HEK293T (cell line): ENCODE results near the gene GABRA5.
"Not testable (repeated sequence)": the region's sequence is repeated elsewhere in the genome, so short reads cannot be mapped to it uniquely, and the experiment has no call there.

ENCODE experiments used
- CTCF ChIA-PET: fragments of 350-600 bp; formaldehyde crosslinking; extraction: SDS; loops from one replicate; lab custom pipeline; 2021; ENCODE audit warnings: antibody characterized with exemption, inconsistent platforms; lab: Yijun Ruan, JAX
- POLR2A ChIA-PET: fragments of 350-600 bp; formaldehyde crosslinking; extraction: SDS; loops from one replicate; lab custom pipeline; 2020; ENCODE audit warnings: antibody characterized with exemption, inconsistent platforms; lab: Yijun Ruan, JAX
- DNase-seq: peaks from one replicate; pipeline ENCODE4 v3.0.0; 2012; ENCODE audit warnings: mixed read lengths; ENCODE audit errors: extremely low spot score
- ARNT ChIP-seq: fragments of 450-650 bp; IDR thresholded peaks from 2 replicates; pipeline ENCODE4 v1.6.1; 2017; ENCODE audit warnings: mild to moderate bottlenecking
- BHLHE40 ChIP-seq: fragments of 450-650 bp; IDR thresholded peaks from 2 replicates; pipeline ENCODE4 v1.6.1; 2016; ENCODE audit warnings: mild to moderate bottlenecking, moderate library complexity, borderline replicate concordance
- CTBP1 ChIP-seq: fragments of 450-650 bp; IDR thresholded peaks from 2 replicates; pipeline ENCODE4 v1.6.1; 2016; ENCODE audit warnings: borderline replicate concordance
- ELF4 ChIP-seq: fragments of 450-650 bp; IDR thresholded peaks from 2 replicates; pipeline ENCODE4 v1.6.1; 2017; ENCODE audit warnings: antibody characterized with exemption
- FOXA1 ChIP-seq: fragments of 450-650 bp; IDR thresholded peaks from 2 replicates; pipeline ENCODE4 v1.6.1; 2016; ENCODE audit warnings: mild to moderate bottlenecking
- FOXK2 ChIP-seq: fragments of 450-650 bp; IDR thresholded peaks from 2 replicates; pipeline ENCODE4 v1.6.1; 2016; ENCODE audit warnings: mild to moderate bottlenecking
- FOXM1 ChIP-seq: fragments of 450-650 bp; IDR thresholded peaks from 2 replicates; pipeline ENCODE4 v1.6.1; 2017; ENCODE audit warnings: mild to moderate bottlenecking, borderline replicate concordance
- HDGF ChIP-seq: fragments of 450-650 bp; IDR thresholded peaks from 2 replicates; pipeline ENCODE4 v1.6.1; 2017; ENCODE audit warnings: antibody characterized with exemption, borderline replicate concordance
- L3MBTL2 ChIP-seq: fragments of 450-650 bp; conservative IDR thresholded peaks from 2 replicates; pipeline ENCODE4 v1.6.1; 2016; ENCODE audit warnings: mild to moderate bottlenecking
- LEF1 ChIP-seq: fragments of 450-650 bp; IDR thresholded peaks from 2 replicates; pipeline ENCODE4 v1.6.1; 2017; ENCODE audit warnings: mild to moderate bottlenecking, borderline replicate concordance
- NFRKB ChIP-seq: fragments of 450-650 bp; IDR thresholded peaks from 2 replicates; pipeline ENCODE4 v1.6.1; 2016; ENCODE audit warnings: mild to moderate bottlenecking, moderate library complexity
- SP1 ChIP-seq: fragments of 450-650 bp; IDR thresholded peaks from 2 replicates; pipeline ENCODE4 v1.6.1; 2017
- SUZ12 ChIP-seq: fragments of 450-650 bp; IDR thresholded peaks from 2 replicates; pipeline ENCODE4 v1.6.1; 2016; ENCODE audit warnings: mild to moderate bottlenecking
- TARDBP ChIP-seq: fragments of 450-650 bp; IDR thresholded peaks from 2 replicates; pipeline ENCODE4 v1.6.1; 2016
- ZNF384 ChIP-seq: fragments of 450-650 bp; IDR thresholded peaks from 2 replicates; pipeline ENCODE4 v1.6.1; 2016
- TF ChIP-seq, protein P1 (sequence below): fragments of 450-650 bp; IDR thresholded peaks from 2 replicates; pipeline ENCODE4 v1.6.1; 2016

The GABRA5 gene

DNA sequence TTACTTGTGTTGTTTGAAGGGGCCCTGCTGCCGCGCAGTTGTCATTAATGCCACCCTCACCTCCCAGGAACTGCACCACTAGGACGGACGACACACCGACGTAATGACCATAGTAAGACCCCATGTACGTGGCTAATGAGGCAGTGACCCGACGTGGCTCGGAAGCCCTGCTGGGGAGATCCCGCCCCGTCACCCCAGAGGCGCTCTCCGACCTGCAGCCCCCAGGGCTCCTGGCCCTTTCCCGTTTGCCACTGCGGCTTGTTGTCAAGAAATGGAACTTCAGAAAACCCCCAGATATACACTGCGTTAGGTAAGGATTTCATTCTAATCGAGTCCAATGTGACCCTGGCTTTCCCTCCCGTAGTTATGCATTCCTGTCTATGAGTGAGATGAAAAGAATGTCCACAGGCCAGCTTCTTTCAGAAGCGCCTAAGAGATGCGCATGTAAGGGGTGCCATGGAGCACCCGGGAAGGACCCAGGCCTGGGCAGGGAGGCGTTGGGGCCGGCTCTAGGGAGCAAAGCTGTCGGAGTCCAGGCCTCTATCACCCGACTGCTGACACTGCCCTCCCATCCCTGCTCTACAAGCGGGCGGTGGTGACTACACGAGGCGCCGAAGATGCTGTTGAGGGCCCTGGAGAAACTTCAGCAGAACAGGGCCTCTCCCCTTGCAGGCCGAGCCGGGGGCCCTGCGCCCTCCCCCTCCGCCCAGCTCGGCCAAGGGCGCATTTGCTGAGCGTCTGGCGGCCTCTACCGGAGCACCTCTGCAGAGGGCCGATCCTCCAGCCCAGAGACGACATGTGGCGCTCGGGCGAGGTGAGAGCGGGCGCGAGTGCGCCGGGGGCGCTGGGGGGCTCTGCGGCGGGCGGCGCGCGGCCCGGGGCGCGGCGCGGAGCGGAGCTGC is at the start of gene GABRA5:
GABRA5 (plus strand) TSS at position 765 of the 902 bp plus-strand sequence. CDS start 2,187 bp downstream, outside the sequence.
- ChIA-PET POLR2A (no interaction called here), CTCF (no interaction called here)
- no peak for DNase-seq
- no peak for TF ChIP-seq NFRKB
- no peak for TF ChIP-seq HDGF
- TF ChIP-seq FOXA1 = no peak
- no peak for TF ChIP-seq ELF4
- TF ChIP-seq BHLHE40 = no peak
- no peak for TF ChIP-seq LEF1
- TF ChIP-seq SP1 = no peak
- TF ChIP-seq FOXK2 = no peak
- no peak for TF ChIP-seq TARDBP
- TF ChIP-seq FOXM1 = no peak
- no peak for TF ChIP-seq CTBP1
- TF ChIP-seq L3MBTL2 = no peak
- TF ChIP-seq SUZ12 = no peak
- no peak for TF ChIP-seq ZNF384
- TF ChIP-seq, protein P1, sequence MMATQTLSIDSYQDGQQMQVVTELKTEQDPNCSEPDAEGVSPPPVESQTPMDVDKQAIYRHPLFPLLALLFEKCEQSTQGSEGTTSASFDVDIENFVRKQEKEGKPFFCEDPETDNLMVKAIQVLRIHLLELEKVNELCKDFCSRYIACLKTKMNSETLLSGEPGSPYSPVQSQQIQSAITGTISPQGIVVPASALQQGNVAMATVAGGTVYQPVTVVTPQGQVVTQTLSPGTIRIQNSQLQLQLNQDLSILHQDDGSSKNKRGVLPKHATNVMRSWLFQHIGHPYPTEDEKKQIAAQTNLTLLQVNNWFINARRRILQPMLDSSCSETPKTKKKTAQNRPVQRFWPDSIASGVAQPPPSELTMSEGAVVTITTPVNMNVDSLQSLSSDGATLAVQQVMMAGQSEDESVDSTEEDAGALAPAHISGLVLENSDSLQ = no peak
- TF ChIP-seq ARNT = no peak

DNA sequence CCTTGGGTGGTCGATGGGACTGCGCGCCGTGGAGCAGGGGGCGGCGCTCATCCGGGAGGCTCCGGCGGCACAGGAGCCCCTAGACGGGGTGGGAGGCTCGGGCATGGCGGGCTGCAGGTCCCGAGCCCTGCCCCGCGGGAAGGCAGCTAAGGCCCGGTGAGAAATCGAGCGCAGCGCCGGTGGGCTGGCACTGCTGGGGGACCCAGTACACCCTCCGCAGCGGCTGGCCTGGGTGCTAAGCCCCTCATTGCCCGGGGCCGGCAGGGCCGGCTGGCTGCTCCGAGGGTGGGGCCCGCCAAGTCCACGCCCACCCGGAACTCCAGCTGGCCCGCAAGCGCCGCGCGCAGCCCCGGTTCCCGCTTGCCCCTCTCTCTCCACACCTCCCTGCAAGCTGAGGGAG is 35.7 kb upstream of the GABRA5 start:
- CTCF ChIA-PET, DNase-seq: not testable (repeated sequence)

DNA sequence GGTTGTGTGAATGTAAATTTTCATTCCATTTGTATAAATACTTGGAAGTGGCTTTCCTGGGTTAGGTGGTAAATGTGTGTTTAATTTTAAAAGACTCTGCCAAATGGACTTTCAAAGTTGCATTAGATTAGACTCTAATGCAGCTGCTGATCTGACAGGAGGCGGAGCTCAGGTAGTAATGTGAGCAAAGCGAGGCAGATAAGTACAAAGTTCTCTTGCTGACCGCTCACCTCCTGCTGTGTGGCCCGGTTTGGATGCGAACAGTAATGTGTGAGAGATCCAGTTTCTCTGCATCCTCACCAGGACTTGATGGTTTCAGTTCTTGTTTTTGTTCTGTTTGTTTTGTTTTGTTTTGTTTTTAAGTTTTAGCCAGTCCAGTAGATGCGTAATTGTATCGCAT is 34.9 kb upstream of the GABRA5 start:
- CTCF ChIA-PET = no interaction called here
- no peak for TF ChIP-seq CTBP1
- no peak for TF ChIP-seq LEF1
- no peak for TF ChIP-seq SUZ12
- no peak for TF ChIP-seq HDGF
- no peak for TF ChIP-seq L3MBTL2
- no peak for TF ChIP-seq SP1
- TF ChIP-seq, protein P1 = no peak
- TF ChIP-seq FOXK2 = no peak
- TF ChIP-seq BHLHE40 = no peak
- TF ChIP-seq NFRKB = no peak
- no peak for TF ChIP-seq ZNF384
- TF ChIP-seq FOXA1 = no peak
- TF ChIP-seq TARDBP = no peak
- no peak for TF ChIP-seq ELF4
- TF ChIP-seq ARNT = no peak
- TF ChIP-seq FOXM1 = no peak
- POLR2A ChIA-PET = no interaction called here
- DNase-seq = no peak

More for the DNA sequence above, 35.7 kb upstream of the GABRA5 start:
- POLR2A ChIA-PET = not testable (repeated sequence)

DNA sequence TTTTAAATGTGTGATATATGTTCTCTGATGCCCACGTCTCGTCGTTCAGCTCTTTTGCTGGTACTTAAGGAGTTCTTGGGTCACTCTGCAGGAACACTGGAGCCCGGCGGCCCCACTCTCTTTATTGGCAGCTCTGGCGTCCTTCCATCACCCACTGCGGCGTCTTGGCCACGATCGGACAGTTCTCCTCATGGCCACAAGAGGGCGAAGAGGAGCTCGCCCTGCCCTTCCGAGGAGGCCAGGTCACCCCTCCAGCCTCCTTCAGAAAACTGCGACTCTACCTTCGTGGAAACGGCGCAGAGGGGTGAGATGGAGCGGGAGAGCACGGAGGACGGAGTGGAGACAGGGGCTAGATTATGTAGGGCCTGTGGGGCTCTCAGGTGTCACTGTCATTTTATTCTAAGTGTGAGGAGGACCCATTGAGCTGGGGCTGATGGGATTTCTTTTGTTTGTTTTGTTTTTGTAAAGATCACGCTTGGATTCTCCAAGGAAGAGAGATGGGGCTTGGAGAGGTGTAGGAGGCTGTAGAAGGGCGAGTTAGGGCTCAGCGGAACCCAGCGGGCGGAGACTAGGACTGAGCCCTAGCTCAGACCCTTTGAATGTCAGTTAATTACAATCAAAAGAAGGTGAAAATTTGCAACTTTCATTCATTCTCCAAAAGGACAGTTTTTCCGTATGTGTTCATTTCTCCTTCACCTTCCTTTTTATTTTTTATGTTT is 28.0 kb upstream of the GABRA5 start:
- DNase-seq = peak; percentile 69
- POLR2A ChIA-PET = no interaction called here
- no peak for TF ChIP-seq BHLHE40
- no peak for TF ChIP-seq FOXK2
- TF ChIP-seq SP1 = no peak
- TF ChIP-seq CTBP1 = no peak
- no peak for TF ChIP-seq ELF4
- no peak for TF ChIP-seq NFRKB
- TF ChIP-seq SUZ12 = no peak
- no peak for TF ChIP-seq LEF1
- no peak for TF ChIP-seq ARNT
- TF ChIP-seq HDGF = no peak
- TF ChIP-seq, protein P1 = no peak
- TF ChIP-seq FOXA1 = no peak
- TF ChIP-seq FOXM1 = no peak
- TF ChIP-seq TARDBP = no peak
- no peak for TF ChIP-seq ZNF384
- no peak for TF ChIP-seq L3MBTL2
- CTCF ChIA-PET = interaction anchor here (0.6 to 1.3 kb wide), 7 partner anchors 9 to 1361 kb away, joined by 3 to 4 read pairs (median 3); no protein-coding TSS in a partner anchor

DNA sequence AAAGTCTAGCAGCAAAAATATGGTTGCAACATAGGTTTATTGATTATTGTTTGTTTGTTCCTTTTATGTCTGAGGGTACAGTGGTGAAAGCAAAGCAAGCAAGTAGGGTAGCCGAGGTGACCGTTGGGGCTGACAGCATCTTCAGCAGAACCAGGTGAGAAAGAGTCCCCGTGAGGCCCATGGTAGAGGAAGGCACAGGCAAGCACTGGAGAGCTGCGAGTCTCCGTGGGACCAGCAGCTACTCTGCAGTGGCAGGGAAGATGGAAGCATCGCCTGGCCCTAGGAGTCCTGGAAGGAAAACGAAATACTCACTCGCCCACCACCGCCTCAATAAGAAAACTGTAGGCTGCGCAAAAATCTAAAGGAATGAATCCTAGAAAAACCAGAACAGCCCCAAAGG is 25.3 kb upstream of the GABRA5 start:
- TF ChIP-seq FOXK2 (no peak), BHLHE40 (no peak), L3MBTL2 (no peak), SP1 (no peak), ARNT (no peak), LEF1 (no peak), ZNF384 (no peak), ELF4 (no peak), FOXM1 (no peak), SUZ12 (no peak), FOXA1 (no peak), HDGF (no peak), TARDBP (no peak), NFRKB (no peak), CTBP1 (no peak)
- TF ChIP-seq, protein P1 = no peak
- no peak for DNase-seq
- POLR2A ChIA-PET = no interaction called here
- CTCF ChIA-PET = no interaction called here
